ENCODE data around the gene NCOA1. TPM values are rescaled to one million over a fixed set of nuclear protein-coding genes. Genes with fewer than 3 reads are reported as not detected.
"Not testable (repeated sequence)": the region's sequence is repeated elsewhere in the genome, so short reads cannot be mapped to it uniquely, and the experiment has no call there.

Gene NCOA1
- total RNA-seq, 2 donors from 2014 or later: 44.2 to 47.1 TPM

DNA sequence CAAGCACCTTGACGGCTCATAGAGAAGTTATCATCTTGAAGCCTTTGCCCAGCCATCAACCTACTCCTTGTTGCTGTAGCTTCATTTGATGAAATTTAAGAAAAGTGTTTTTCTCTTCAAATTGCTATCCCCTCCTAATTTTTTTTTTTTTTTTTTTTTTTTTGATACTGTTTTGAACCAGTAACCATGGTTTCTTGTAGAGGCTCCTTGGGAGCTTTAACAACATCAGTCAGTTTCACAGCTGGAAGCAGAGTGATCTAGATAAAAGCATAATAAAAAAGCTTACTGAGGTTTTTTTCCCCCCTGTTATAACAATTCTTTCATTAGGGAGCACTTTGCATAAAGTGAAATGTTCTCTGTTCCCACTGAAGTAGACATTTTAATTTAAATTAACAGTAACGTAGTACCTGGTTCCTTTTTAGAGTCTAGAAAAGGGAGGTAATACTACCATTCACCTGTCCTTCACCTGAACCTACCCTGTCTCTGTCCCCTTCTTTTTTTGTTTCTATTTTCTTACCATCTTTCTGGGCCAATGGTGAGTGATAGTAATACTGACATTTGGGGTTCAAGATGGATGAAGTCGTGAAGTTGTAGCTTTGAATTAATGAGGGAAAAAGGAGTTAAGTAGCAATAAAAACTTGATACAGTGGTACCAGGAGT lies 101.5 kb downstream of the NCOA1 start:
- DNase-seq: no peak
- no peaks in the 10 kb centered on the region for H3K9me3 ChIP-seq (ENCODE audit: control insufficient read depth, low read length, poor library complexity, severe bottlenecking)
- no peak for ATAC-seq
- peaks cover 19% of the 10 kb centered on the region for H3K4me1 Mint-ChIP-seq
- H3K27me3 Mint-ChIP-seq: no peaks in the 10 kb centered on the region
- H3K27ac Mint-ChIP-seq: no peak overlapping the region
- H3K4me3 Mint-ChIP-seq: no peak overlapping the region
- H3K36me3 Mint-ChIP-seq (ENCODE audit: low read depth): peaks cover 8% of the 10 kb centered on the region

DNA sequence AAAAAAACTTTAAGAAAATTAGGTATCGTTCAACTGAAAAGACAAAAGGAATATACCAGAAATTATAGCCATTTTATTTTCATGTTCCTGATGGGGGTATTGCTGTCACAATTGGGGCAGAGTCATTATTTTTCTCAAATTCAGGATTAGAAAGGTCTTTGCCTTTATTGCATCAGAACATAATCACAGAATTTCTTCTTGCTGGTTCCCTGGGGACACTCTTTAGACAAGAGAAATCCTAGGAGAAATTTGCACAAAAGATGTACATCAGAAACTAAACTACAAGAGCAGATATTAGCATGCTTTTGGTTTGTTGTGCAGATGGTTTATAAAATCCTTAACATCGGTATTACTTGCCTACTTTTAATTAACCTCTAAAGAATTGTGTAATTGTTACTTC lies 103.2 kb downstream of the NCOA1 start:
- DNase-seq (no peak), ATAC-seq (no peak)
- peaks cover 9% of the 10 kb centered on the region for H3K4me1 Mint-ChIP-seq
- peaks cover 3% of the 10 kb centered on the region for H3K36me3 Mint-ChIP-seq (ENCODE audit: low read depth)
- no peaks in the 10 kb centered on the region for H3K27me3 Mint-ChIP-seq
- H3K27ac Mint-ChIP-seq: no peak overlapping the region
- H3K4me3 Mint-ChIP-seq: no peak overlapping the region
- no peaks in the 10 kb centered on the region for H3K9me3 ChIP-seq (ENCODE audit: control insufficient read depth, low read length, poor library complexity, severe bottlenecking)

DNA sequence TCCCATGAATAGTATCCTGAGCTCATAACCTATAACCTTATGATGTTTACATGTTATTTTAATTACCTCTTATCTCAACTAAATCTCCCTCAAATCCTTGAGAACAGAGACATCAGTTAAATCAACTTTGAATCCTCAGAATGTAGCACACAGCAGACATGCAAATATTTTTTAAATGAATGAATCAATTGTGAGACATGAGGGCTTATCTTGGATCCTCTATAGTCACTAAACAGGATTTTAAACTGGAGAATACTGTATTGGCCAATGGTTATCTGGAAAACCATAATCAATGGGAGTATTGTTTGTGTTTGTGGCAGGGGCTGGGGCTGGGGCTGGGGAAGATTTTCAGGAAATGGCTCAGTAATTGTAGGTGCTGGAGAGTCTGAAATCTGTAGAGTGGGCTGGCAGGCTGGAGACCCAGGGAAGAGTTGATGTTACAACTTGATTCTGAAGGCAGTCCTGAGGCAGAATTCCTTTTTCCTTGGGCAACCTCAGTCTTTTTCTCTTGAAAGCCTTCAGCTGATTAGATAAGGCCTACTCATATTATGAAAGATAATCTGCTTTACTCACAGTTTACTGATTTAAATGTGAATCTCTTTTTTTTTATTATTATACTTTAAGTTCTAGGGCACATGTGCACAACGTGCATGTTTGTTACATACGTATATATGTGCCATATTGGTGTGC lies 106.3 kb downstream of the NCOA1 start:
- Mint-ChIP-seq H3K27me3 (no peaks in the 10 kb centered on the region), H3K27ac (no peak overlapping the region), H3K36me3 (ENCODE audit: low read depth) (peaks cover 3% of the 10 kb centered on the region), H3K4me3 (no peak overlapping the region), H3K4me1 (peaks cover 10% of the 10 kb centered on the region)
- ATAC-seq: no peak
- DNase-seq: no peak
- no peaks in the 10 kb centered on the region for H3K9me3 ChIP-seq (ENCODE audit: control insufficient read depth, low read length, poor library complexity, severe bottlenecking)

DNA sequence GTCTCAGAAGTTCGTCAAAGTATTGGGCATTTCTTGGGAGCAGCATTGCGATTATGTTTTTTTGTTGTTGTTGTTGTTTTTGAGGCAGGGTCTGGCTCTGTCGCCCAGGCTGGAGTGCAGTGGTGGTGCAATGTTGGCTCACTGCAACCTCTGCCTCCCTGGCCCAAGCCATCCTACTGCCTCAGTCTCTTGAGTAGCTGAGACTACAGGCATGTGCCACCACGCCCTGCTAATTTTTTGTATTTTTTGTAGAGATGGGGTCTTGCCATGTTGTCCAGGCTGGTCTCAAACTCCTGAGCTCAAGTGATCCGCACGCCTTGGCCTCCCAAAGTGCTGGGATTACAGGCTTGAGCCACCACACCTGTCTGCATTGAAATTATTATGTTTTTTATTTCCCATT lies 109.1 kb downstream of the NCOA1 start:
- not testable (repeated sequence) for H3K27ac Mint-ChIP-seq, ATAC-seq

DNA sequence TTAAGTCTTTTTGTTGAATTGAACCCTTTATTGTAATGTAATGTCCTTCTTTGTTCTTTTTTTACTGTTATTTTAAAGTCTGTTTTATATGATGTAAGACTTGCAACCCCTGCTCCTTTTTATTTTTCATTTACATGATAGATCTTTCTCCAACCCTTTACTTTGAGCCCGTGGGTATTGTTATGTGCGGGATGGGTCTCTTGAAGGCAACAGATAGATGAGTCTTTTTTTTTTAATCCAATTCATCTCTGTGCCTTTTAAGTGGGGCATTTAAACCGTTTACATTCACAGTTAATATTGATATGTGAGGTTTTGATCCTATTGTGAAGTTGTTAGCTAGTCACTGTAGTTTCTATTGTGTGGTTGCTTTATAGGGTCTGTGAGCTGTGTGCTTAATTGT lies 120.6 kb downstream of the NCOA1 start:
- peaks cover 22% of the 10 kb centered on the region for H3K4me1 Mint-ChIP-seq
- peaks cover 3% of the 10 kb centered on the region for H3K36me3 Mint-ChIP-seq (ENCODE audit: low read depth)
- H3K27ac Mint-ChIP-seq: no peak overlapping the region
- peaks cover 3% of the 10 kb centered on the region for H3K9me3 ChIP-seq (ENCODE audit: control insufficient read depth, low read length, poor library complexity, severe bottlenecking)
- no peaks in the 10 kb centered on the region for H3K27me3 Mint-ChIP-seq
- ATAC-seq (no peak), DNase-seq (no peak)
- no peak overlapping the region for H3K4me3 Mint-ChIP-seq

More for the DNA sequence above, 109.1 kb downstream of the NCOA1 start:
- not testable (repeated sequence) for H3K36me3 Mint-ChIP-seq (ENCODE audit: low read depth); H3K27me3 Mint-ChIP-seq; DNase-seq; H3K9me3 ChIP-seq (ENCODE audit: control insufficient read depth, low read length, poor library complexity, severe bottlenecking); H3K4me3 Mint-ChIP-seq
- H3K4me1 Mint-ChIP-seq: peaks cover 11% of the 10 kb centered on the region

DNA sequence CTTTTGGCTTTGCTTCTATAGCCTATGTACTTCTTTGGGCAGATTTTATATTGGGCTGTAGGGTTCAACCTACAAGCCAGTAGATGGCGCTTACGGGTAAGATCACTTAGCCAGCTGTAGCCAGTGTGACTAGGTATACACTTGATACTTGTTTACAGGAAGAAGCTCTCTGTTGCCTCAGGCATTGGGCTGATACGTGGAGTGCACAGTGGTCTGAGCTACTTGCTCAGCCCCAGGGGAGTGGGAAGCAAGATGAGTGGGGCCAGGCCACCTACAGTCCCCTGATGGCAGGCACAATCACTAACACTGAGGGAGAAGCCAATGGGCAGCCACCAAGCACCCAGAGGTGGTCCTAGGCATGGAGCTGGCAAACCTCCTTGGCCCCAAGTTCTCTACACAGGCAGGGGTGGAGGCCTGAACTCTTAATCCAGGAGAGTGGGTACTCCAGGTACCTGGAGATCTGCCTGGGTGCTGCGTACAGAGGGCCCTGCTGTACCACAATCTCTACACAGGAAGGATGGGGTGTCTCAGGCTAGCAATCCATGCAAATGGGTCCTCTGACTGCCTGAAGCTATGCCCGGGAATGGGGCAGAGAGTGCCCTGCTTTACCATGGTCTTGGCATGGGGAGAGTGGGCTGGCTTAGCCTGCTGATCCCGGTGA lies 122.2 kb downstream of the NCOA1 start:
- DNase-seq: no peak
- peak overlapping the region; percentile 70 for H3K27ac Mint-ChIP-seq
- H3K9me3 ChIP-seq (ENCODE audit: control insufficient read depth, low read length, poor library complexity, severe bottlenecking): peaks cover 3% of the 10 kb centered on the region
- H3K4me3 Mint-ChIP-seq: no peak overlapping the region
- peaks cover 3% of the 10 kb centered on the region for H3K36me3 Mint-ChIP-seq (ENCODE audit: low read depth)
- peaks cover 24% of the 10 kb centered on the region for H3K4me1 Mint-ChIP-seq
- peak; percentile 75 for ATAC-seq
- H3K27me3 Mint-ChIP-seq: no peaks in the 10 kb centered on the region

DNA sequence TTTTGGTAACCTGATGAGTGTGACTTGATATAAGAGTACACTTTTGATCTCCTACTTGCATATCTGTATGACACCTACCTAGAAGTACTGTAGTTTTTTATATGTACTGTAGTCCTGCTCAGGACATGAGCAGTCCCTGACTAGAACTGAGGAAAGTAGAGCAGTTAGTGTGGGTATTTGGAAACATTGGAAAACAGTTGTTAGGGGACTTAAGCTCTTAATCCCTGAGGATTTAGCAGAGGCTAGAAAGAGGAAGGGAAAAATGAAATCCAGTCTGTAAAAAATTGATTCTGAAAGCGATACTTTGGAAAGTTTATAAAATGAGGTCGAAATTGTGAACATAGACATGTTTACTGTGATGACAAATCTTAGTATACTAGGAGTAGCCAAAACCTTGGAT lies 125.6 kb downstream of the NCOA1 start:
- Mint-ChIP-seq H3K36me3 (ENCODE audit: low read depth) (no peaks in the 10 kb centered on the region), H3K27ac (no peak overlapping the region), H3K4me3 (no peak overlapping the region), H3K27me3 (no peaks in the 10 kb centered on the region), H3K4me1 (peaks cover 25% of the 10 kb centered on the region)
- peaks cover under 1% of the 10 kb centered on the region for H3K9me3 ChIP-seq (ENCODE audit: control insufficient read depth, low read length, poor library complexity, severe bottlenecking)
- DNase-seq (no peak), ATAC-seq (no peak)

DNA sequence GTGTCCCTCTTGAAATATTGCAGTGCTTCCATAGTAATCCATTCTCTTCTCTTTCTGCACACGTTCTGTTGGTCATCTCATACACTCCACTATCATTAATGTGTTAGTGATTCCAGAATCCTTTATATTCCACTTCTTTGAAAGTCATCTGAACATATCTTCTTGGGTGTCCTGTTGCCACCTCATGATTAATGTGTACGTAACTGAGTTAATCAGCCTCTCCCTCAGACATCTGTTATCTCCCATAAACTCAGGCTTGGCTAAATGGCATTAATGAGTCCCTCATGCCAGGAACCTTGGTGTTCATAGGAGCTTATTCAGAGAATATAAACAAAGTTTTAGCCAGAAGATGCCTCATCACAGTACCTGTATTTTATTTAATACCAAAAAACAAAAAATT lies 126.4 kb downstream of the NCOA1 start:
- peaks cover 27% of the 10 kb centered on the region for H3K4me1 Mint-ChIP-seq
- H3K27ac Mint-ChIP-seq: no peak overlapping the region
- DNase-seq (no peak), ATAC-seq (no peak)
- H3K36me3 Mint-ChIP-seq (ENCODE audit: low read depth): no peaks in the 10 kb centered on the region
- H3K9me3 ChIP-seq (ENCODE audit: control insufficient read depth, low read length, poor library complexity, severe bottlenecking): no peaks in the 10 kb centered on the region
- H3K27me3 Mint-ChIP-seq: no peaks in the 10 kb centered on the region
- H3K4me3 Mint-ChIP-seq: no peak overlapping the region

DNA sequence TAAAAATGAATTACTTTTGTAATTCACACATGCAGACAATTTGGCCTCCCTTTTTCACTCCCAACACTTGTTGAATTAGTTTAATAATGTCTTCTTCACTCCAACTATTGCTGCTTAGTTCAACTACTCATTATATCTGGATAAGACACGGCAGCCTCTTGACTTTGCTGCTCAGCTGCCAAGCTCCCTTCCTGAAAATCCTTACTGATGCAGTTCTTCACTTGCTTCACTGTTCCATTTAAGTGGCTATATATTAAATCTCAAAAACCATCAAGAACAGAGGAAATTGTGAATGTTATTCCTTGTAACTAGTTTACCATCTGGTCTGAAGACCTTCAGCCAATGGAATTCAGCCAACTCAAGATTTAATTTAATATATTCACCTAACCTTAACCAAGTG lies 127.1 kb downstream of the NCOA1 start:
- DNase-seq: no peak
- H3K27ac Mint-ChIP-seq: no peak overlapping the region
- ATAC-seq: no peak
- no peaks in the 10 kb centered on the region for H3K27me3 Mint-ChIP-seq
- no peak overlapping the region for H3K4me3 Mint-ChIP-seq
- no peaks in the 10 kb centered on the region for H3K9me3 ChIP-seq (ENCODE audit: control insufficient read depth, low read length, poor library complexity, severe bottlenecking)
- peaks cover 28% of the 10 kb centered on the region for H3K4me1 Mint-ChIP-seq
- no peaks in the 10 kb centered on the region for H3K36me3 Mint-ChIP-seq (ENCODE audit: low read depth)

DNA sequence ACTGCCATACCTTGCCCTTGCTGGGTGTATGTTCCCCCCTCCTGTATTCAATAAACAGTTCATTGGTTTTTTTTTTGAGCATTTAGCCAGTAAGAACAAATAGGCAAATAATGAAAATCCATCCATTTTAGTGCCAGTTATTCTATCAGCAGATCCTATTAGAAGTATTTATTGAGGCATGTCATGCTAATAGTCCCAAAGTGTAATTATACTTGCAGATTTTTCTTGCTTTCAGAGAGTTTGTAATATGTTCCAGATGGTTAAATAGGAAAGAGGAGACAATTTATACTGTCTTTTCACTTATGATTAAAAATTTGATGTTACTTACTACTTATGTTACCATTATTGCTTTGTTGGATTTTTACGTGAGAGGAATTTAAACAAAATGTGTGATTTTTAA lies 127.6 kb downstream of the NCOA1 start:
- Mint-ChIP-seq H3K27ac (no peak overlapping the region), H3K4me1 (peaks cover 24% of the 10 kb centered on the region), H3K27me3 (no peaks in the 10 kb centered on the region), H3K4me3 (no peak overlapping the region), H3K36me3 (ENCODE audit: low read depth) (no peaks in the 10 kb centered on the region)
- no peaks in the 10 kb centered on the region for H3K9me3 ChIP-seq (ENCODE audit: control insufficient read depth, low read length, poor library complexity, severe bottlenecking)
- ATAC-seq: no peak
- no peak for DNase-seq

DNA sequence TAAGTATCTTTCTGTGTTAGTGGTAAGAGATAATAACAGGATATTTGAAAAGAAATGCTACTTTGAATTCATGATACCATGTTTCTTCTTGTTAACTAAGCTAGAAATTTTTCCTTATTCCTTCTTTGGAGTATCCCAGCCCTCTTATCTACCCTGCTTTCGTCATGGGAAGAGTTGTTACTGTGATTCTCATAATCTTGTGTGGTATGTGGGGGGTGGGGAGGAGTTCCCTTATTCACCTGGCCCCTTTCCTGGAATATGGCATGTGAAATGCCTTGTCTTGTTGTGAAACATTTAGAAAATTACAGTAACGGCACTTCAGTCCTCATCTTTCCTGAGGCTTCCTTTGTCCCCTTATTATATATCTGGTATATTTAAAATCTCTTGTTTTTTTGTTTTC lies 129.9 kb downstream of the NCOA1 start:
- H3K9me3 ChIP-seq (ENCODE audit: control insufficient read depth, low read length, poor library complexity, severe bottlenecking): no peaks in the 10 kb centered on the region
- ATAC-seq: no peak
- no peaks in the 10 kb centered on the region for H3K36me3 Mint-ChIP-seq (ENCODE audit: low read depth)
- no peak overlapping the region for H3K4me3 Mint-ChIP-seq
- peaks cover 31% of the 10 kb centered on the region for H3K4me1 Mint-ChIP-seq
- H3K27ac Mint-ChIP-seq: no peak overlapping the region
- no peaks in the 10 kb centered on the region for H3K27me3 Mint-ChIP-seq
- DNase-seq: no peak

DNA sequence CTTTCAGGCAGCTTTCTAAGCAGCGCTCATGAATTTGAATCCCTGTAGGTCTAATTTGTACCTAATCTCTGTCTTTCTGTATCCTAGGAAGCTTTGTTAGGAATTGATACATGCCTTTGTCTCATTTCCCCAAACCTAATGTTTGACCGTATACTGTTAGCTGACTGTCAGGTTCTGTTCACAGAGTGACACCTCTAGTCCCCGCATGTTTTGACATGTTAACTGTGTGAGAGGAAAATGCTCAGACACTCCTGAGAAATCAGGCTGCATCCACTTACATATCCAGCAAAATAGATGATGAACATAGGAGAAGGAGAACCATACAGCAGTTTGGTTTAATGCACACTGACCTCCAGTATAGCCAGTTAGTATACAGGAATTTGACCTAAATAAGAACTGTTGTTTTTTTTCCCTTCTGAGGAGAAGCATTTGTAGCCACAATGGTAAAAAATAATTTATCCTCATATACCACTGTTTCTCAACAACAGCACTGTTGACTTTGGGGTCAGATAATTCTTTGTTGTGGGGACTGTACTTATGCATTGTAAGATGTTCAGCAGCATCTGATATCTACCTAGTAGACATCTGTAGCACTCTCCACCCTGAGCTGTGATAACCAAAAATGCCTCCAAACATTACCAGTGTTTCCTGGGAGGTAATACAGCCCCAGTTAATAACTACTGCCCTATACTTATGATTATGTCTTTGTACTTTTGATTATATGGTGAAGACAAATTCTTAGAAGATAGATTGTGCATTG lies 130.9 kb downstream of the NCOA1 start:
- DNase-seq (no peak), ATAC-seq (no peak)
- H3K27me3 Mint-ChIP-seq: no peaks in the 10 kb centered on the region
- H3K4me3 Mint-ChIP-seq: no peak overlapping the region
- no peaks in the 10 kb centered on the region for H3K9me3 ChIP-seq (ENCODE audit: control insufficient read depth, low read length, poor library complexity, severe bottlenecking)
- peaks cover 40% of the 10 kb centered on the region for H3K4me1 Mint-ChIP-seq
- no peak overlapping the region for H3K27ac Mint-ChIP-seq
- H3K36me3 Mint-ChIP-seq (ENCODE audit: low read depth): no peaks in the 10 kb centered on the region

DNA sequence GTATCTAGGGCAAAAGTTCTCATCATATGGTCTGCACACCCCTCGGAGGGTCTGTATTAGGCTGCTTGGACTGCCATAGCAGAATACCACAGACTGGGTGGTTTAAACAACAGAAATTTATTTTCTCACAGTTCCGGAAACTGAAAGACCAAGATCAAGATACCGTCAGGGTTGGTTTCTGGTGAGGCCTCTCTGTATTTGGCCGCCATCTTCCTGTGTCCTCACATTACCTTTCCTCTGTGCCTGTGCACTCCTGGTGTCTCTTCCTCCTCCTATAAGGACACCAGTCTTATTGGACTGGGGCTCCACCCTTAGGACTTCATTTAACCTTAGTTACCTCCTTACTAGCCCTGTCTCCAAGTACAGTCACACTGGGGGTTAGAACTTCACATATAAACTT lies 132.5 kb downstream of the NCOA1 start:
- Mint-ChIP-seq H3K36me3 (ENCODE audit: low read depth) (peaks cover under 1% of the 10 kb centered on the region), H3K27ac (no peak overlapping the region), H3K4me3 (no peak overlapping the region), H3K27me3 (no peaks in the 10 kb centered on the region), H3K4me1 (peaks cover 39% of the 10 kb centered on the region)
- ATAC-seq (no peak), DNase-seq (no peak)
- no peaks in the 10 kb centered on the region for H3K9me3 ChIP-seq (ENCODE audit: control insufficient read depth, low read length, poor library complexity, severe bottlenecking)
